ENCODE data around the gene SWSAP1.

The SWSAP1 gene

DNA sequence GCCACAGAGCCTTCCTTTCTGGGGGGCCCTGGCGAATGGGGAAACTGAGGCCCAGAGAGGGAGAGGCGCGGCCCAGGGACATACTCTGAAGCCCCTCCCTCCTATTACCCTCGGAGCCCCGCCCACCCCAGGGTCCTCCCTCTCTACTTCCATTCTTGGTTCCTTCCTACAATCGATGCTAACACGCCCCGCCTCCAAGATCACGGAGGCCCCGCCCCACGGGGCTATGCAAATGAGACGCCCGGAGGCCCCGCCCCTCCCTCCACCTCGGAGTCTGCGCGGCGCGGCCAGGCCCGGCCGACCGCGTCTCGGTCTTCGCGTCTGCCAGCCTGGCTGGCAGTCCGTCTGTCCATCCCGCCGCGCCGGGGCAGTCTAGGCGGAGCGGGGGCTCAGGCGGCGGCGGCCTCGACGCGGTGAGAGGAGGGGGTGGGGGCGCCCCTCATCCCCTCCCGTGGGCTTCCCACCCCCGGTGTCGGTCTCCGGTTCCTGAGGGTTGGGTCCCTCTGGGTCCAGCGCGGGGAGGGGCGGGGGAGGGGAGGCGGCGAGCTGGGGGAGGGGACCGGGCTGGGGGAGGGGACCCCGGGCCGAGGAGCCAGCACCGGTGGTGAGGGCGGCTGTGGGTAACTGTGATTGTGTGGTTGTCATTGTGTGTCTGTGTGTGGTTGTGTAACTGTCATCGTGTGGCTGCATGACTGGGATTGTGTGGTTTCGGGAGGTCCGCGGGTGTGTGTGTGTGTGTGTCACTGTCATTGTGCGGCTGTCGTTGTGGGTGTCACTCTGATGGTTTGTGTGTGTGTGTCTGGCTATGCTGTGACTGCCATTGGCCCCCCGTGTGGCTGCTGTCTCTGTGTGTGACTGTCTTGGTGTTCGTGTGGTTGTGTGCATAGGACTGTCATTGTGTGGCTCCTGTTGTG is 19.0 kb upstream of the SWSAP1 start, which contains the start of gene PLPPR2:
TSS of gene PLPPR2 (plus strand) at position 273 of the 914 bp plus-strand sequence. CDS start 2,242 bp downstream, outside the sequence.
- peak; percentile 92 for DNase-seq (ENCODE audit: low read depth)

DNA sequence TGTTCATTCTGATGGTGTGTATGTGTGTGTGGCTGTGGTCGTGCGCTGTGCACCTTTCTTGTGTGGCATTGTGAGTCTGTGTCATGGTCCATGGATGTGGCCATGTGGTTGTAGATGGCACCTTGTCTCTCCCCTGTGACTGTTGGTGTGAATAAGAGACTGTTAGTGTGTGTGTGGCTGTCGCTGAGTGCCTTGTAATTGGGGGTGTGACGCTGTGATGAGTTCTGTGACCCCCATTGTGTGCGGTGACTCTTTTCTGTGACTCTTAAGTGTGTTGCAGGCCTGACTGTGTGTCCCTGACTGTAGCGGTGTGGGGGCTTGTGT is 18.4 kb upstream of the SWSAP1 start:
- no peak for DNase-seq (ENCODE audit: low read depth)

DNA sequence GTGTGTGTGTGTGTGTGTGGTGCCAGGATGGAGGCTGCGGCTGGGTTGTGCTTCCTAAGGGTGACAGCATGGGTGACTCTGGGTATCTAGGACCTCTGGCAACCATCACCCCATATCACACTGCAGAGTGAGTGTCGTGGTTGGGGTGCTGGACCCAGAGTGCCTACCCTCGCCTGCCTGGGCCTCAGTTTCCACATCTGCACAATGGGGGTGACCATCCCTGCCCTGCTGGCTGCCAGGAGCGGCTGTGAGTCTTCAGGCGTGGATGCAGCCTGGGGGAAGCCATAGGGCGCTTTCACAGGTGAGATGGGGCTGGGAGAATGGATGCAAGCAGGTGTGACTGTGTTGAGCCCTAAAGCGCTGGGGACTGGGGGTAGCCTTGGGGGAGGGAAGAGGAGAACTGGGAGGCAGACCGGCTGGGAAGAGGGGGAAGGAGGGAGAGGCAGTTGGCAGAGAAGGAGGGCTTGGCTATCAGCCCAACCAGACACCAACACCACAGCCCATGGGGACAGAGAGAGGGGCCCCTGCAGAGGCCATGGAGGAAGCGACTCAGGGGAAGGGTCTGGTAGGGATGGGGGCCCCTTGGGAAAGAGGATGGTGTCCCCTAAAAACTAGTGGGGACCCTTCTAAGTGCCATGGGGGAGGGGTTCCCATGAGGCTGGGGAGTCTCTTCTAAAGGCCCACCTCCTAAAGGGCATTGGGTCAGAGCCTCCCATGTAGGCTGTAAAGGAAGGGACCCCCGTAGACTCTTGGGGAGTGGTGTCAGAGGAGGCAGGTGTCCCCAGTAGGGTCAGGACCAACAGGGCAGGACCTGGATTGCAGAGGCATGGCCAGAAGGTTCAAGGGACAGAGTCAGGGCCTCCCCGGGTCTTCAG is 17.6 kb upstream of the SWSAP1 start:
- no peak for DNase-seq (ENCODE audit: low read depth)

DNA sequence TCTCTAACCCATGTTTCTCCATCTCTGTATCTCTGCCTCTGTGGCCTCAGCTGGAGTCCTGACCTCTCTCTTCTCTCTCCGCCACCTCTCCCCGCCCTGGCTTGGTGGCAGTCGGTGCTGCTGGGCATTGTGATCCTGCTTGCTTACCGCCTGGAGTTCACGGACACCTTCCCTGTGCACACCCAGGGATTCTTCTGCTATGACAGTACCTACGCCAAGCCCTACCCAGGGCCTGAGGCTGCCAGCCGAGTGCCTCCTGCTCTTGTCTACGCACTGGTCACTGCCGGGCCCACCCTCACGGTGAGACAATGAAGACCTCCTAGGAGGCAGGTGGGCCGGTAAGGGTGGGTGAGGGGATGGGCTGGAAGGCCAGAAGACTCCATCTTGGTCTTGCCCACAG is 15.0 kb upstream of the SWSAP1 start:
- DNase-seq (ENCODE audit: low read depth): no peak

DNA sequence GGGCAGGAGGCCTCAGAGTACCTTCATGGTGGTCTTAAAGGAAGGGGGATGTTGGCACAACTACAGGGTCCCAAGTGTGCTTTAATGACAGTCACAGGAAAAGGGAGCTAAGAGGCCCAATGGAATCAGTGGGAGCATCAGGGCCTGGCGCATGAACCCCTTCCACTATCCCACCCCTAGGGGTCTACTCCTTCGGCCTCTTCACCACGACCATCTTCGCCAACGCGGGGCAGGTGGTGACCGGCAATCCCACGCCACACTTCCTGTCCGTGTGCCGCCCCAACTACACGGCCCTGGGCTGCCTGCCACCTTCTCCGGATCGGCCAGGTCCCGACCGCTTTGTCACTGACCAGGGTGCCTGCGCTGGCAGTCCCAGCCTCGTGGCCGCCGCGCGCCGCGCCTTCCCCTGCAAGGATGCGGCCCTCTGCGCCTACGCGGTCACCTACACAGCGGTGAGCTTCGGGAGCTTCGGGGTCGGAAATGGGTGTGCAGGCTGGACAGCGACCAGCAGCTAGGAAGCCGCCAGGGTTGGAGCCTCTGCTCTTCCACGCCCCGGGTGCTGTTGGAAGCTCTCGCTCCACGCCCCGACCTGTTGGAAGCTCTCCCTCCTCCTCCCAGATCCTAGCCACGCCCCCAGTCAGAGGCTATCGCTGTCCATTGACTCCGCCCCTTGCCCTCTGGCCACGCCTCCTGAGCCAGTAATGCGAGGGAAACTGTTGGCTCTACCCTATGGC is 13.3 kb upstream of the SWSAP1 start:
- DNase-seq (ENCODE audit: low read depth): no peak

DNA sequence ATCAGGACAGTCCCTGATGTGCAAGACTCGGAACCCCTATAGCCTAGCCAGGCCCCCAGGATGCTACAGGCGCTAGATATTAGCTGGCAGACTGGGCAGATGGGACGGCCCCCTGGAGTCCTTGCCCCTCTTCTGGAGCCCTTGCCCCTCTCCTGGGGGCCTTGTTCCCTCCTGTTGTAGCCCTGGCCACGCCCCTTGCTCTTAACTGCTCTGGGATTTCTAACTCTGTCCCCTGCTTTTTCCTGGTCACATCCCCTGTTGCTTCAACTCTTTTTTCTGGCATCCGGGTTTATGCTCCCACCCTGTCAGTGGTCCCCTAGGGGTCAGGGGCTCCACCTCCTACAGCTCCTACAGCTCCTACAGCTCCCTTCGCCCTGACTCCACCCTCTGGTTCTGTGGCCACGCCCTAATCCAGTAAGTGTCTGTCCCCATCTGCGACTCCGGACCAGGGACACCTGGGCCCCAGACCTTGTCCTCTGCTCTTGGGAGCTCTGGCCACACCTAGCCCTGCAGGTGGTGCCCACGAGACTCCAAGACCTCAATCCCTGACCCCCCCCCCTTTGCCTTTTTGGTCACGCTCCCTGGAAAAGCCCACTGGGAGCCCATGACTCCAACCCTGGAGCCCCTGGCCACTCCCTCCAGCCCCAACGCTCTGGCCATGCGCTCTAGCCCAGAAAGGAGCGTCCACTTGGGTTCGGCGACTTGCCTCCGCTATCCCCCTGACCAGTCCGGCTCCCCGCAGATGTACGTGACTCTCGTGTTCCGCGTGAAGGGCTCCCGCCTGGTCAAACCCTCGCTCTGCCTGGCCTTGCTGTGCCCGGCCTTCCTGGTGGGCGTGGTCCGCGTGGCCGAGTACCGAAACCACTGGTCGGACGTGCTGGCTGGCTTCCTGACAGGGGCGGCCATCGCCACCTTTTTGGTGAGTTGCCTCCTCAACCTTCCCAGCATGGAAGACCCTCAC is 12.4 kb upstream of the SWSAP1 start:
- DNase-seq (ENCODE audit: low read depth): no peak

DNA sequence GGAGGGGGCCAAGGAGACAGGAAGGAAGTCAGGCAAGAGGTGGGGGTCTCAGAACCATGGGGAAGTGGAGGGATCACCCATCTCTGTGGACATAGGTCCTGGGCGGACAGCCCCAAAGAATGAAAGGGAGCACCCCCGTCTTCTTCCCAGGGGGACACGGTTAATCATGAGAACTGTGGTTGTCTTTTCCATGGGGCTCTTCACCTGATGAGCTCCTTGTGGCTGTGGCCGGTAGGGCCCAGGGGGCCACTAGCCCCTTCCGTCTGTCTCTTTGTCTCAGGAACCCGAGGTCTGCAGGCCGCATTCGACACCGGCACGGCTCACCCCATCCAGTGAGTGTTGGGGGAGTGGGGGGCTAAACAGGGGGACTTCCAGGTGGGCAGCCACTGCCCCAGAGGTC is 10.6 kb upstream of the SWSAP1 start:
- no peak for DNase-seq (ENCODE audit: low read depth)

DNA sequence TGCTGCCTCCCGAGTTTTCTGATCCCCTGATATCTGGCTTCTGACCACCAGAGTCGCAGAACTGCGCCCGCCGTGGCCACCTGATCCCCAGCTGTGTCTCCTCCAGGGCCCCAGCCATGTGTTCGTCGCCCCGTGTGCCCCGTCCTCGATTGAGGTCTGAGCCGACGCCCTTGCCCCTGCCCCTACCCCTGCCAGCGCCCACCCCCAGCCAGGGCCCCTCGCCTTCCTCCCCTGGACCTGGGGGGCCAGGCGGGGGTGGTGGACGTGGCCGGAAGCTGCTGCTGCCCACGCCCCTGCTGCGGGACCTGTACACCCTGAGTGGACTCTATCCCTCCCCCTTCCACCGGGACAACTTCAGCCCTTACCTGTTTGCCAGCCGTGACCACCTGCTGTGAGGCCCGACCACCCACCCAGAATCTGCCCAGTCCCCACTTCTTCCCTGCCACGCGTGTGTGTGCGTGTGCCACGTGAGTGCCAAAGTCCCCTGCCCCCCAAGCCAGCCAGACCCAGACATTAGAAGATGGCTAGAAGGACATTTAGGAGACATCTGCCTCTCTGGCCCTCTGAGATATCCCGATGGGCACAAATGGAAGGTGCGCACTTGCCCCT is 10.1 kb upstream of the SWSAP1 start:
- no peak for DNase-seq (ENCODE audit: low read depth)

DNA sequence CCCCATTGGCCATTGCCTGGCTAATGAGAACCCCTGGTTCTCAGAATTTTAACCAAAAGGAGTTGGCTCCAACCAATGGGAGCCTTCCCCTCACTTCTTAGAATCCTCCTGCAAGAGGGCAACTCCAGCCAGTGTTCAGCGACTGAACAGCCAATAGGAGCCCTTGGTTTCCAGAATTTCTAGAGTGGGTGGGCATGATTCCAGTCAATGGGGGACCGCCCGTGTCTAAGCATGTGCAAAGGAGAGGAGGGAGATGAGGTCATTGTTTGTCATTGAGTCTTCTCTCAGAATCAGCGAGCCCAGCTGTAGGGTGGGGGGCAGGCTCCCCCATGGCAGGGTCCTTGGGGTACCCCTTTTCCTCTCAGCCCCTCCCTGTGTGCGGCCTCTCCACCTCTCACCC is 9.5 kb upstream of the SWSAP1 start:
- DNase-seq (ENCODE audit: low read depth): no peak

DNA sequence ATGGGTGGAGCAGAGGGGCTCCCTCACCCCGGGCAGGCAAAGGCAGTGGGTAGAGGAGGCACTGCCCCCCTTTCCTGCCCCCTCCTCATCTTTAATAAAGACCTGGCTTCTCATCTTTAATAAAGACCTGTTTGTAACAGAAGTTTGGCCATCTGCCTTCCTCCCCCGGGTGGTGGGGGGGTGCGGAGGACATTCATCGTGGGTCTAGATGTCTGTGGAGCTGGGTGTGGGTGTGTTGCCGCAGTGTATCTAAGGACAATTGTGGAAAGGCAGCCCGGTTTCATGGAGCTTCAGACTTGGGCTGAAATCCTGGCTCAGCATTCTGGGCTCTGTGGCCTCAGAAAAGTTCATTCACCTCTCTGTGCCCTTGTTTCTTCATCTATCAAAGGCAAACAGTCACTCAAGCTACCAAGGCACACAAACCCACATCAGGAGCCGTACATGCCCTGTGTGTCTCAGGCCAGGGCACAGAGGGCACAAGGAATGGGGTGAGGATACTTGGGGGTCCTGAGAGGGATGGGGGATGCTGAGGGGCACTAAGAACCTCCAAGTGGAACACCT is 8.8 kb upstream of the SWSAP1 start:
- DNase-seq (ENCODE audit: low read depth): no peak

DNA sequence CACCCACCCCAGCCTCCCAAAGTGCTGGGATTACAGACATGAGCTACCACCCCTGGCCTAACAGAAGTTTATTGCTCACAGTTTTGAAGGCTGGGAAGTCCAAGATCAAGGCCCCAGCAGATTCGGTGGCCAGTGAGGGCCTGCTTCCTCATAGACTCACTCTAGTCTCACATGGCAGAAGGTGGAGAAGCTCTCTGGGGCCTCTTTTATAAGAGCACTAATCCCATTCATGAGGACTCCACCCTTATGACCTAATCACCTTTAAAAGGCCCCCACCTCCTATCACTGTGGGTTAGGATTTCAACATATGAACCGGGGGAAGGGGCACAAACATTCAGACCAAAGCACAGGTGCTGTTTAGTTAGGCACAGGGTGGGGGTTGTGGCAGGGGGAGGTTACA is 6.9 kb upstream of the SWSAP1 start:
- DNase-seq (ENCODE audit: low read depth): no peak

DNA sequence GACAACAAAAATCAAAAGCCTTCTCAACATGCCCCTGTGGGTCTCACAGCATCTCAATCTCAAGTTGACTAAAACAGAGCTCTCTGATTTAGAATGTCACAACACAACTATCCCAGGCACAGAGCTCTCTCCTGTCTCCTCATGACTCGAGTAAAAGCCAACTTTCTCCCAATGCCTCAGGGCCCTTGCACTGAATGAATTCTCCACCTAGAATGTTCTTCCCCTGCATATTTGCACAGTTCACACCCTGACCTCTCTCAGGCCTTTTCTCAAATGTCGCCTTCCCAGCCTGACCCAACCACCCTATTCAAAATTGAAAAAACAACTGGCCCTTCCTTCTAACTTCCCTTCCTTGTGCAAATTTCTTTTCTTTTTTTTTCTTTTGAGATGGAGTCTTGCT is 3.7 kb upstream of the SWSAP1 start:
- DNase-seq (ENCODE audit: low read depth): no peak

DNA sequence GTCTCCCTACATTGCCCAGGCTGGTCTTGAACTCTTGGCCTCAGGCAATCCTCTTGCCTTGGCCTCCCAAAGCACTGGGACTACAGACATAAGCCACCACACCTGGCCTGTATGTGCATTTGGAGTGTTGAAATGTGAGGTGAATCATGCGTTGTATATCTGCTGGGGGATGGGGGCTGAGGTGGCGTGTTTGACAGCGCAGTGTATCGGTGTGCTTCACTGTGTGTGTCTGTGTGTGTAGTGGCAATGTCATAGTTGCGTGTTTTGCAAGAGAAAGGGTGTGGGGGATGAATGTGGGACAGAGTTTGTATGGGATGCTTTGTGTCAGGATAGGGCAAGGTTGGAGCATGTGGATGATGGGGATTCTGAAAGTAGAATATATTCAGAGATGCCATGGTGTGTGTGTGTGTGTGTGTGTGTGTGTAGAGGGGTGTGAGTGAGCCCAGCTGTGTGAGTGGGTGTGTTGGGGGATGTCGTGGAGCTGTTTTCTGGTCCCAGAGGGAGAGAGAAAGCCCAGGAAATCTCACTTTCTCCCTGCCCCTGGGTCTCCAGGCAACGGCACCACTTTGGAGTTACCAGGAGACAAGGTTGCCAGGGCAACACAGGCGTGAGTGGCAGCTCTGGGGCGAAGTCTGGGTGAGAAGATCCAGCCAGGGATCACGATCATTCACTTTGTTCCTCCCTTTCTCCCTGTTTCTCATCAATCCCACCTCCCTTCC is 1.1 kb upstream of the SWSAP1 start:
- DNase-seq (ENCODE audit: low read depth): peak; percentile 32

DNA sequence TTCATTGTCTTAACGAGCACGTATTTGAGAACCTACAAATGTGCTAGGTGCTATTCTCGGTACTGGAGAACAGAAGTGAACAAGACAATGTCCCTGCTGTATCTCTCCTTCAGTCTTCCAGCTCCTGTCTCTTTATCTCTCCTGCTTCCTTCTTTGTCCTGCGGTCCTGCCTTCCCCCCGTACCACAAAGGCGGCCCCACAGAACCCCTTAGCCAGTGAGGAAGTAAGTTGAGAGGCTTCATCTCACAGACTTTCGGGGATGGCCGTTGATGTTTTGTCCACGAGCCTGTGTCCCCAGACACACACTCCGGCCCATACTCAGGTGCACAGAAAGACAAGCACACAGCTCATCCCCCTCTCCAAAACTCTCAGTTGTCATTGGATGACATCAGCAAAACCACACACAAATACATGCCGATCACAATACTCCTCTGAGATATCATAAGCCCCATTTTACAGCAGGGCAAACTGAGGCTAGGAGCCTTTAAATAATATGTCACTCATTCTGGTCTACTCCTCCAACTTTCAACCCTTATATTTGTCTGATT is 507 bp upstream of the SWSAP1 start:
- DNase-seq (ENCODE audit: low read depth): no peak

DNA sequence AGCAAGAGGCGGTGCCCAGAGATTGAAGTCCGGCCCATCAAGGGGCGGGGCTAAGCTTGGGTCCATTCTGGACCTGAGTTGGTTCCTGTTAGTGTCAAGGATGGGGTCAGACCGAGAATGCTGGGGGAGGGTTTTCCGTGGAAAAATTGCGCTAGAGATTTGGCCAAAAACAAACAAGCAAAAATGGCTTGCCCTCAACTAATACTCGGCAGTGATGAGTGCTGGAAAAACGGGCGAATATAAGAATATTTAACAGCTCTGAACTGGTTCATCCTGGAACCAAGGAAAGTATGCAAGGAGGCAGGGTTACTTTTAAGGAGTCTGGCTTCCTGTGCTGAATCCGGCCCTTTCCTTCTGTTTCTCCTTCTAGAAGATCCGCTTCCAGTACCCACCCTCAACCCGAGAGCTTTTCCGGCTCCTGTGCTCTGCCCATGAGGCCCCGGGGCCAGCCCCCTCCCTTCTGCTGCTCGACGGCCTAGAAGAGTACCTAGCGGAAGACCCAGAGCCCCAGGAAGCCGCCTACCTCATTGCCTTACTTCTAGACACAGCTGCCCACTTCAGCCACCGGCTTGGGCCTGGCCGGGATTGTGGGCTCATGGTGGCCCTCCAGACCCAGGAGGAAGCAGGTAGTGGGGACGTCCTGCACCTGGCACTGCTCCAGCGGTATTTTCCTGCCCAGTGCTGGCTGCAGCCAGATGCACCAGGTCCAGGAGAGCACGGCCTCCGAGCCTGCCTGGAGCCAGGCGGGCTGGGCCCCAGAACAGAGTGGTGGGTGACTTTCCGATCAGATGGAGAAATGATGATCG is 880 bp downstream of the SWSAP1 start:
- DNase-seq (ENCODE audit: low read depth): no peak

DNA sequence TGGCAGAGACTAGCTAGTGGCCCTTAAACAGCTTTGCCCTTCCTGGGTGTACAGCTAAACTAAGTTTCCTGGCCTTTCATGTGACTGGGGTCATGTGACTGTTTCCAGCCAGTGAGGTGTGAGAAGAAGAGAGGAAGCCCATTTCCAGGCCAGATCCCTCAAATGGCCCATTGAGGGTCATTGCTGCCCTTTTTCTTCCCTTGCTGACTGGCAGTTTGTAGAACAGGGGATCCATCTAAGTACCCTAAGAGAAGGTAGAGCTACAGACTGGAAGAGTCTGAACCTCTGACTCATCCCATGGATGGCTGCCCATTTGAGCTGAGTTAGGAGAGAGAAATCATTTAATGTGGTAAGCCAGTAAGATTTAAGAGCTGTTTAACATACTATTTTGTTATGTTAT is 2.8 kb downstream of the SWSAP1 start:
- peak; percentile 93 for DNase-seq (ENCODE audit: low read depth)

DNA sequence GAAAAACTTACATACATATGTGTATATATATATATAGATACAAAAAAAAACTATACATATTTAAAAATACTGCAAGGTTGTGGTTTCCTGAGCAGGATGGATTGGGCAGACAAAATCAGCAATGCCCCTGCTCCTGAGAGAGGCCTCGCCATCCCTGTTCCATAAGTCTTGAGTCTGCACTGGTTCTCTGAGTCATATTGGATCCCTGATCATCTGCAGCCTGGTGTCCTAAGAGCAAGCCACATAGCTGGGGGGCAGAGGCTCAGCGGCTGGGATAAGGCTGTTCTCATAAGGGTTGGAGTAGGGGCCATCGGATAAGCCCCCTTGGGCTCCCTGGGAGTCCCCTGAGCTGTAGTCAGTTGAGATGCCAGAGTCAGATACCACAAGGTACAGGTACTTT is 3.3 kb downstream of the SWSAP1 start:
- peak; percentile 52 for DNase-seq (ENCODE audit: low read depth)

DNA sequence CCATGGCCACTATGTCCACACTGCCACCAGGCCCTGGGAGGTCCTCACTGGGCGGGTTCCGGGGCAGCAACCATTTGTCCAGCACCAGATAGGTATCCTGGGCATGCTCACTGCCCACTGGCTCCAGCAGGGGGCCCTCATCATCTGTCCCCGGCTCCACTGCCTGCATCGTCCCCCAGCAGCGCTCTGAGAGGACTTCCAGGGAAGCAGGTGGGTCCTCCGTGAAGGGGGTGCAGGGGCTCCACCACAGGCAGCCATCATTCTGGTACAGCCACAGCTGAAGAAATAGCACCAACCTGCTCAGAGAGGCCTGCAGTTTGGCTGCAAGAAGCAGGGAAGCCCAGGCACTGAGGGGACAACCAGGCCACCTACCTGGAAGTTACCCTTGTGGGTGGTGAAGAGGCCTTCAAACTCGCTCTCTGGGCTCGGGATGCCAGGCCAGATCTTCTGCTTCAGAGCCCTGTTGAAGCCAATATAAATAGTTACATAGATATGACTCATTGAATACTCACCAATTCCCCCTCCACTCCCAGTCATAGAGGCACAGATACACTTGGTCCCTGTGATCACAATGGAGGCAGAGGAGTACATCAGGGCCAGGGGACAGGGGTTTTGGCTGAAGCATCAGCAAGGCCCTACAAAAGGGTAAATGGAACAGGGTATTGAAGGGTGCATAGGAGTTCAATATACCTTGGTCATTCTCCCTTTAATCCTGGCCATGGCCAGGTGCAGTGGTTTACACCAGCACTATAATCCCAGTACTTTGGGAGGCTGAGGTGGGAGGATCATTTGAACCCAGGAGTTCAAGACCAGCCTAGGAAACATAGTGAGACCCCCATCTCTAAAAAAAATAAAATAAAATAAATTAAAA is 4.1 kb downstream of the SWSAP1 start:
- peak; percentile 87 for DNase-seq (ENCODE audit: low read depth)
